Measurements from ENCODE around the gene TNFAIP2. TPM values are rescaled to one million over a fixed set of nuclear protein-coding genes. Genes with fewer than 3 reads are reported as not detected.
A peak's percentile ranks its signal among the peaks of the same experiment; 100 is the strongest.

TNFAIP2 gene
- under 1 TPM; 0.12 to 0.60 TPM for total RNA-seq

DNA sequence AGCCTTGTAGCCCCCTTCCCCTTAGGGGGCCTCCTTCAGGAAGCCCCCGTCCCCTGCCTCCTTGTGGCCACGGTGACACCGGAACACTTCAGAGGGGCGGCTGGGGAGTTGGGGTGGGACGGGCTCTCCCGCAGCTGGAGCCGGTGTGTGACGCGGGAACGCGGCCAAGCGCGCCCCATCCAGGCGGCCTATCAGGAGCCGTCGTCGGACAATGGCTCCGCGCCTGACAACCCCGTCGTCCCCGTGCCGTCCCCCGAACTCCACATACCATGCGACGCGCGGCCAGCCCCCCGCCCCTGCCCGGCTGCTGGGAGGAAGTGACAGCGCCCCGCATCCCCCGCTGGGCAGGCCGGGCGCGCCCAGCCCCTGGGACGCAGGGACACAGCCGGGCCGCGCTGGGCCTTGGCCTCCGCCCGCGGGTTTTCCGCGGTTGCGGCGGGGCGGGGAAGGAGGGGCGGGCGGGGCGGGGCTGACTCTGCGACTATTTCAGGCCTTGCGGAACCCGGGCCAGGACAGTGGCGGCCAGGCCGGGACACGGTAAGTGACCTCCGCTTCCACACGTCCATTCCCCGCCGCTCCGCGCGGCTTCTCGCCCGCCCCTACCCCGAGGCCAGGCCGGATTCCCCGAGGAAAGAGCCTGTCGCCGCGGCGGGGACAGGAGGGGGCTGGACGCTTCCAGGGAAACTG is at the start of gene TNFAIP2:
Gene TNFAIP2, plus strand, starts transcription at position 515 of the 687 bp plus-strand sequence. CDS start 2,997 bp downstream, outside the sequence.
- CTCF ChIA-PET = interaction anchor here (1.3 kb wide), 1 partner anchor 17 kb away, joined by 3 read pairs; no protein-coding TSS in a partner anchor
- H3K27me3 Mint-ChIP-seq (ENCODE audit: low read depth) = peaks cover 23% of the 10 kb centered on the region
- no peaks in the 10 kb centered on the region for H3K9me3 Mint-ChIP-seq
- H3K4me1 Mint-ChIP-seq (ENCODE audit: low read depth) = peaks cover 4% of the 10 kb centered on the region
- no peaks in the 10 kb centered on the region for H3K36me3 Mint-ChIP-seq (ENCODE audit: low read depth)
- intact Hi-C loops (cut with micrococcal nuclease) = no loop called here
- DNase-seq = no peak
- H3K4me3 Mint-ChIP-seq = no peak within 1 kb of the TSS
- no peak within 1 kb of the TSS for H3K27ac Mint-ChIP-seq

DNA sequence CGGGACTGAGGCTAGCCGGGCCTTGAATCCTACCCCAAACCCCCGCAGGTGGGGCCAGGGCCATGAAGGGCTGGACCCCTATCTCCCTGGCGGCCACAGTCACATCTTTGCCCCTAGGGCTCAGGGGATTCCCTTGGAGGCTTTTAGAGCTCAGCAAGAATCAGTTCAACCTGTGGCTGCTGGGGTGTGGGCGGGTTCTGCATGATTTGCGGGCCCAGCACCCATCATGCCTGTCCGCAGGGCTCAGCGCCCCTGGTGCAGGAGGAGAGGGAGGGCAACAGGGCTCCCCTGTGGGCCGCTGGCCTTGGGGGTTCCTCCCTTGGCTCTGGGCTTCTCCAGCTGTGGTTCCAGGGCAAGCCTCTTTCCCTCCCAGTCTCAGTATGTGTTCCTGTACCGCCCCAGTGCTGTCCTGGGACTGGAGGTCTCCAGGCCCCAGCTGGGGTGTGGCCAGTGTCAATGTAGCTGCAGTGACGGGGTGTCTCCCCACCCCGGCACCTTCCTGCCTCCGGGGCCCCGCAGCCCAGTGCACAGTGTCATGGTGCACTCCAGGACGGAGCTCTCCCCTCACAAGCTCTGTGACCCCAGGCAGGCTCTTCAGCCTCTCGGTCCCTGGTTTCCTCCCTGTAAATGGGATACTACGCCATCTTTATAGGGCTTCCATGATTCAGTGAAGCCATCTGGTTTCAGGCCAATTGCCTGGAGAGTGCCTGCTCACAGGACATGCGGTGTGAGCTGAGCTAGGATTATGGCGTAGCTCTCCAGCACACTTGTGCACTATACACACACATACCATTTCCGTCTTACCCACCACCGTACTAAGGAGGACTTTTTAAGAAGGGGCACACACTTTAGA is 49.2 kb upstream of the TNFAIP2 start:
- H3K4me1 Mint-ChIP-seq (ENCODE audit: low read depth) = no peaks in the 10 kb centered on the region
- no peak for DNase-seq
- no peak overlapping the region for H3K4me3 Mint-ChIP-seq
- H3K36me3 Mint-ChIP-seq (ENCODE audit: low read depth) = no peaks in the 10 kb centered on the region
- H3K27me3 Mint-ChIP-seq (ENCODE audit: low read depth) = no peaks in the 10 kb centered on the region
- no peak overlapping the region for H3K27ac Mint-ChIP-seq
- H3K9me3 Mint-ChIP-seq = no peaks in the 10 kb centered on the region
- CTCF ChIA-PET = interaction anchor here (1.0 to 2.2 kb wide), 7 partner anchors 9 to 218 kb away, joined by 3 to 11 read pairs (median 5); no protein-coding TSS in a partner anchor
- intact Hi-C loops (cut with micrococcal nuclease) = loop anchor here (2.0 kb wide), 2 partner anchors 15 to 111 kb away; no protein-coding TSS in a partner anchor

- Mint-ChIP-seq H3K27me3 (ENCODE audit: low read depth) (no peaks in the 10 kb centered on the region), H3K27ac (no peak overlapping the region), H3K36me3 (ENCODE audit: low read depth) (no peaks in the 10 kb centered on the region), H3K9me3 (no peaks in the 10 kb centered on the region), H3K4me1 (ENCODE audit: low read depth) (no peaks in the 10 kb centered on the region), H3K4me3 (no peak overlapping the region)
- CTCF ChIA-PET = interaction anchor here (0.7 to 2.2 kb wide), 11 partner anchors 10 to 380 kb away, joined by 3 to 11 read pairs (median 5); no protein-coding TSS in a partner anchor
- DNase-seq = no peak
- intact Hi-C loops (cut with micrococcal nuclease) = loop anchor here (1.0 to 5.0 kb wide), 8 partner anchors 16 to 472 kb away; partner anchors contain the start of genes MARK3 and TRAF3
Measured at GRCh38 chr14:103074729-103075367, 48.4 kb upstream of the TNFAIP2 start.

GRCh38 chr14:103078420-103078749 is 44.9 kb upstream of the TNFAIP2 start:
- H3K4me3 Mint-ChIP-seq = no peak overlapping the region
- H3K27ac Mint-ChIP-seq = no peak overlapping the region
- no peaks in the 10 kb centered on the region for H3K4me1 Mint-ChIP-seq (ENCODE audit: low read depth)
- H3K9me3 Mint-ChIP-seq = no peaks in the 10 kb centered on the region
- H3K27me3 Mint-ChIP-seq (ENCODE audit: low read depth) = no peaks in the 10 kb centered on the region
- peak; percentile 85 for DNase-seq
- CTCF ChIA-PET = interaction anchor here (0.6 to 1.9 kb wide), 7 partner anchors 10 to 250 kb away, joined by 3 to 10 read pairs (median 4); no protein-coding TSS in a partner anchor
- intact Hi-C loops (cut with micrococcal nuclease) = loop anchor here (1.0 to 5.0 kb wide), 6 partner anchors 62 to 469 kb away; partner anchors contain the start of genes MARK3 and TRAF3
- no peaks in the 10 kb centered on the region for H3K36me3 Mint-ChIP-seq (ENCODE audit: low read depth)

GRCh38 chr14:103078860-103079587 is 44.2 kb upstream of the TNFAIP2 start:
- intact Hi-C loops (cut with micrococcal nuclease) = loop anchor here (1.0 to 5.0 kb wide), 6 partner anchors 62 to 468 kb away; partner anchors contain the start of genes MARK3 and TRAF3
- H3K27ac Mint-ChIP-seq = no peak overlapping the region
- CTCF ChIA-PET = interaction anchor here (0.6 to 1.9 kb wide), 7 partner anchors 11 to 249 kb away, joined by 3 to 10 read pairs (median 4); no protein-coding TSS in a partner anchor
- no peaks in the 10 kb centered on the region for H3K27me3 Mint-ChIP-seq (ENCODE audit: low read depth)
- H3K9me3 Mint-ChIP-seq = no peaks in the 10 kb centered on the region
- H3K4me3 Mint-ChIP-seq = no peak overlapping the region
- no peak for DNase-seq
- no peaks in the 10 kb centered on the region for H3K36me3 Mint-ChIP-seq (ENCODE audit: low read depth)
- no peaks in the 10 kb centered on the region for H3K4me1 Mint-ChIP-seq (ENCODE audit: low read depth)

- Mint-ChIP-seq H3K4me1 (ENCODE audit: low read depth) (no peaks in the 10 kb centered on the region), H3K9me3 (no peaks in the 10 kb centered on the region), H3K4me3 (no peak overlapping the region), H3K27me3 (ENCODE audit: low read depth) (peaks cover 7% of the 10 kb centered on the region), H3K36me3 (ENCODE audit: low read depth) (no peaks in the 10 kb centered on the region), H3K27ac (no peak overlapping the region)
- CTCF ChIA-PET = interaction anchor here (0.5 kb wide), 1 partner anchor 209 kb away, joined by 5 read pairs; no protein-coding TSS in a partner anchor
- intact Hi-C loops (cut with micrococcal nuclease) = no loop called here
- DNase-seq = no peak
Measured at GRCh38 chr14:103081951-103082350, 41.3 kb upstream of the TNFAIP2 start.

DNA sequence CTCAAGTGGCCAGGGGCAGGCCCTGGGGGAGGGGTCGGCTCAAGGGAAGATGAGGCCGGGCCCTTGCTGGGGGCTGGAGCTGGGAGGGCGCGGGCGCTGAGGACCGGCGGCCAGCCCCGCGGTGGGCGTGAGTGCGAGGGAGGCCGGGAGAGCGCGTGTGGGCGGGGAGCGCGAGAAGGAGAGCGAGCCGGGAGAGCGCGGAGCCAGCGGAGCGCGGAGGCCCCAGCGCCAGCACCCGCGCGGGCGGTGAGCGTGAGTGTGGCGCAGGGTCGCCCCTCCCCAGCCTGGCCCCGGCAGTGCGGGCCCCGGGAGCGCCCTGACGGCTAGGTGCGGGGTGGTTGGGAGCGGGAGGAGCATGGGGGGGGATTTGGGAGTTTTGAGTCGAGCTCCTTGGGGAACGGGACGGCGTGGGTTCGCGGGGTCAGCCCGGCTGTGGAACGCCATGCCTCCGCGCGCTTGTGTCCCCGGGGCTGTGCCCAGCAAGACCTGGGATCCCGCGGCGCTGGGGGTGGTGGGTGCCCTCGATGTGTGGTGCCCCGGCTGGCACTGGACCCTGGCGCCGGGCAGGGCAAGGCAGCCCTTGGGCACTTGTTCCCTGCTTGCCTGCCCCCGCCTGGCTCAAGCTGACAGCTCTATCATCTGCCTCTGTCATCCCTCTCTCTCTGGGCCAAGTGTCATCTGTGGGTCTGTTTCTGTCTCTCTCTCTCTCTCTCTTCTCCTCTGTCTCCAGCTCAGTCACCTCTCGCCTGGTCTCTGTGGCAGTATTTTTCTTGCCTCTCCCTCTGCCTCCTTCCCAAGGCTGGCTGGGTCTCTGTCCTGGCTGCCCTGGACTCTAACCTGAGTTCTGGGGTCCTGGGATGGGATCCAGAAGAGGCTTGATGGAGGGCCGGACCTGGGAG is 39.0 kb upstream of the TNFAIP2 start, which contains the start of gene LBHD2:
Gene LBHD2, plus strand, starts transcription at position 190 of the 899 bp plus-strand sequence. CDS start 1,803 bp downstream, outside the sequence.
- CTCF ChIA-PET = interaction anchor here (4.2 kb wide), 1 partner anchor 21 kb away, joined by 15 read pairs; no protein-coding TSS in a partner anchor
- Mint-ChIP-seq H3K9me3 (no peaks in the 10 kb centered on the region), H3K4me3 (no peak within 1 kb of the TSS), H3K4me1 (ENCODE audit: low read depth) (no peaks in the 10 kb centered on the region), H3K27me3 (ENCODE audit: low read depth) (peaks cover 7% of the 10 kb centered on the region), H3K27ac (no peak within 1 kb of the TSS), H3K36me3 (ENCODE audit: low read depth) (no peaks in the 10 kb centered on the region)
- intact Hi-C loops (cut with micrococcal nuclease) = no loop called here
- no peak for DNase-seq

GRCh38 chr14:103085106-103086091 is 37.9 kb upstream of the TNFAIP2 start:
- CTCF ChIA-PET = interaction anchor here (4.2 kb wide), 1 partner anchor 20 kb away, joined by 15 read pairs; no protein-coding TSS in a partner anchor
- intact Hi-C loops (cut with micrococcal nuclease) = no loop called here

DNA sequence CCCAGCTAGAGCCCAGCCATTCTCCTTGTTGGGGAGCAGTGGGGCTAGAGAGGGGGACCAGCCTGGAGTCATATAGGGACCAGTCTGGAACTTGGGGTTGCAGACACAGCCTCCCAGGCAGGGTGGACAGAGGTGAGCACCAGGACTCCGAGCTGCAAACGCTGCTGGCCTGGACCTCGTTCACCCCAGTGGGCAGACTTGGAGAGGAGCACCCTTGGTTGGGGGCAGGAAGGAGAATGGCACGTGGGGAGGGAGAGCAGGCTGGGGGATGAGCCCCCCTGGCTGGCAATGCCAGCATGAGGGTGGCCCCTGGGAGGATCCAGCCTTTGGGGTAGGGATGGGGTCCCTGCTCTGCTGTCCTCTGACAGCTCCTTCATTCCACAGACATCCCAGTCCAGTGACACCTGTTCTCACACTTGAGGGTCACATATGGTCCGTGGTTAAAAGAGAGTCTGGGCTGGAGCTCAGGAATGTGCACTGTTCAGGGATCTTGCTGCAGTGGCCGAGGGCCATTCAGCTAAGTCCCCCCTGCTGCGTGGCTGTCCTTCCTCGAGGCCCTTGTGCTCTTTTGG is 36.4 kb upstream of the TNFAIP2 start:
- CTCF ChIA-PET = interaction anchor here (0.6 to 4.2 kb wide), 2 partner anchors 18 to 33 kb away, joined by 3 to 15 read pairs; no protein-coding TSS in a partner anchor
- H3K27me3 Mint-ChIP-seq (ENCODE audit: low read depth) = peaks cover 7% of the 10 kb centered on the region
- no peak for DNase-seq
- no peak overlapping the region for H3K27ac Mint-ChIP-seq
- no peaks in the 10 kb centered on the region for H3K9me3 Mint-ChIP-seq
- peaks cover 3% of the 10 kb centered on the region for H3K4me1 Mint-ChIP-seq (ENCODE audit: low read depth)
- intact Hi-C loops (cut with micrococcal nuclease) = no loop called here
- no peaks in the 10 kb centered on the region for H3K36me3 Mint-ChIP-seq (ENCODE audit: low read depth)
- H3K4me3 Mint-ChIP-seq = no peak overlapping the region

More at GRCh38 chr14:103085106-103086091, 37.9 kb upstream of the TNFAIP2 start:
- Mint-ChIP-seq H3K4me3 (no peak overlapping the region), H3K27ac (no peak overlapping the region), H3K27me3 (ENCODE audit: low read depth) (peaks cover 7% of the 10 kb centered on the region), H3K36me3 (ENCODE audit: low read depth) (no peaks in the 10 kb centered on the region), H3K9me3 (no peaks in the 10 kb centered on the region), H3K4me1 (ENCODE audit: low read depth) (no peaks in the 10 kb centered on the region)
- DNase-seq = no peak

Measured in activated naive CD4-positive, alpha-beta T cell treated with anti-CD3 and anti-CD28 coated beads for 36 hours (primary cell).